HepG2 (cell line): ENCODE results near the gene GALNT10. TPM values are rescaled to one million over a fixed set of nuclear protein-coding genes. Genes with fewer than 3 reads are reported as not detected.

Experiments used
- ATAC-seq: fragments of 200-7000 bp; cut with Tn5 transposase; 3 replicates; pipeline ENCODE4 v1.9.1; 2020; ENCODE audit warnings: mild to moderate bottlenecking, moderate library complexity
- BruUV-seq: library from RNA; stranded (reverse); fragments of 400-500 nt; replicated peaks from 2 replicates; lab custom pipeline; 2021; lab: Mats Ljungman, UMichigan
- CTCF ChIA-PET: fragments of 300-600 bp; formaldehyde crosslinking; extraction: SDS; loops from one replicate; lab custom pipeline; 2021; ENCODE audit warnings: low total read pairs, inconsistent platforms, low intra/inter-chr PET ratio; lab: Yijun Ruan, JAX
- POLR2A ChIA-PET: fragments of 350-600 bp; sonication (Branson Sonifier 250); formaldehyde crosslinking; loops from one replicate; lab custom pipeline; 2020; ENCODE audit warnings: antibody characterized with exemption, inconsistent platforms; lab: Yijun Ruan, JAX
- DNase-seq: peaks from one replicate; pipeline ENCODE4 v3.0.0-alpha.2; 2015; ENCODE audit warnings: low spot score
- FAIRE-seq: peaks from 3 replicates; lab custom pipeline; 2011; peaks lifted over from hg19 to GRCh38; lab: Jason Lieb, UNC
- H2AFZ ChIP-seq: one replicate; pipeline ENCODE4 v1.6.1; 2011; ENCODE audit warnings: low read length, inconsistent platforms
- H3K27ac ChIP-seq: fragments of 300-600 bp; 3 replicates; pipeline ENCODE4 v1.8.0; 2011; ENCODE audit warnings: mixed run types, mild to moderate bottlenecking, mixed read lengths, low read length, inconsistent platforms; ENCODE audit not compliant: insufficient read depth; ENCODE audit errors: extremely low read length
- H3K27me3 ChIP-seq, 2 experiments: fragments of 200-600 bp in 1 of 2; 2 replicates in 1 of 2; 3 replicates in 1 of 2; pipeline versions ENCODE4 v1.6.0 to v1.8.0; 2011; ENCODE audit warnings: low read length in 2 of 2, mild to moderate bottlenecking in 2 of 2, moderate library complexity in 2 of 2, inconsistent platforms in 1 of 2; ENCODE audit not compliant: insufficient read depth in 2 of 2, control insufficient read depth in 1 of 2
- H3K36me3 ChIP-seq, 2 experiments: fragments of 200-600 bp in 1 of 2; replicated peaks in 1 of 2; 2 replicates in 1 of 2; 3 replicates in 1 of 2; pipeline versions ENCODE4 v1.5.1 to v1.8.0; 2011; ENCODE audit warnings: low read length in 2 of 2, inconsistent platforms in 1 of 2; ENCODE audit not compliant: insufficient read depth in 2 of 2, control insufficient read depth in 1 of 2
- H3K4me1 ChIP-seq: 2 replicates; pipeline ENCODE4 v1.5.1; 2012; ENCODE audit warnings: low read length, inconsistent platforms; ENCODE audit not compliant: insufficient read depth
- H3K4me2 ChIP-seq: 2 replicates; pipeline ENCODE4 v1.6.0; 2011; ENCODE audit warnings: low read depth, low read length, inconsistent platforms
- H3K4me3 ChIP-seq, 3 experiments: fragments of 200-600 bp in 1 of 3; sonication (generic), shearing (Covaris generic) in 1 of 3; replicated peaks in 1 of 3; 2 replicates each; pipeline ENCODE4 v1.5.1; 2011 to 2016; ENCODE audit warnings: low read length in 3 of 3, inconsistent platforms in 2 of 3, low read depth in 2 of 3, mild to moderate bottlenecking in 2 of 3, control low read depth in 1 of 3, mixed read lengths in 1 of 3; ENCODE audit not compliant: insufficient read depth in 1 of 3
- H3K79me2 ChIP-seq: one replicate; pipeline ENCODE4 v1.6.1; 2011; ENCODE audit warnings: low read length, inconsistent platforms; ENCODE audit not compliant: insufficient read depth
- H3K9ac ChIP-seq: 2 replicates; pipeline ENCODE4 v1.6.0; 2011; ENCODE audit warnings: mild to moderate bottlenecking, low read depth, low read length, inconsistent platforms; ENCODE audit not compliant: insufficient read depth
- H3K9me3 ChIP-seq: 2 replicates; pipeline ENCODE4 v1.5.1; 2012; ENCODE audit warnings: mild to moderate bottlenecking, low read length
- H4K20me1 ChIP-seq: 2 replicates; pipeline ENCODE4 v1.6.0; 2011; ENCODE audit warnings: inconsistent platforms, mild to moderate bottlenecking, low read length, moderate library complexity; ENCODE audit not compliant: insufficient read depth
- ATF7 ChIP-seq, 2 experiments: fragments of 450-650 bp in 1 of 2; sonication (generic) in 1 of 2; formaldehyde crosslinking in 1 of 2; IDR thresholded peaks; 2 replicates each; pipeline versions ENCODE4 v1.4.0 to v1.6.1; 2016 to 2020; ENCODE audit warnings: antibody characterized with exemption in 1 of 2, mild to moderate bottlenecking in 1 of 2, missing genetic modification reagents in 1 of 2
- EZH2 ChIP-seq: conservative IDR thresholded peaks from 2 replicates; pipeline ENCODE4 v1.6.1; 2012; ENCODE audit warnings: mild to moderate bottlenecking, low read depth, low read length, moderate library complexity
- HNRNPLL ChIP-seq: fragments of 200-400 bp; formaldehyde crosslinking; IDR thresholded peaks from 2 replicates; pipeline ENCODE4 v1.6.1; 2017; ENCODE audit warnings: mild to moderate bottlenecking, low read depth, low read length; ENCODE audit not compliant: poor library complexity, severe bottlenecking
- NONO ChIP-seq, 2 experiments: fragments of 450-650 bp in 1 of 2; sonication (generic) in 1 of 2; formaldehyde crosslinking in 1 of 2; IDR thresholded peaks in 1 of 2; conservative IDR thresholded peaks in 1 of 2; 2 replicates each; pipeline versions ENCODE4 v1.6.1 to v1.8.0; 2017 to 2022; ENCODE audit warnings: mild to moderate bottlenecking in 1 of 2, missing genetic modification reagents in 1 of 2, moderate library complexity in 1 of 2
- NR2C2 ChIP-seq: sonication (generic); formaldehyde crosslinking; IDR thresholded peaks from 2 replicates; pipeline ENCODE4 v1.4.0; 2020; ENCODE audit warnings: missing genetic modification reagents, mild to moderate bottlenecking, moderate library complexity, borderline replicate concordance
- ONECUT2 ChIP-seq: sonication (generic); formaldehyde crosslinking; IDR thresholded peaks from 2 replicates; pipeline ENCODE4 v1.4.0; 2020; ENCODE audit warnings: missing genetic modification reagents
- PHF21A ChIP-seq: sonication (generic); formaldehyde crosslinking; IDR thresholded peaks from 2 replicates; pipeline ENCODE4 v1.5.0; 2020; ENCODE audit warnings: mild to moderate bottlenecking, missing genetic modification reagents
- POLR2A ChIP-seq, 2 experiments: IDR thresholded peaks; 2 replicates each; pipeline ENCODE4 v1.6.1; 2011; ENCODE audit warnings: low read depth in 2 of 2, low read length in 2 of 2, mild to moderate bottlenecking in 1 of 2, moderate library complexity in 1 of 2; ENCODE audit not compliant: insufficient read depth in 1 of 2
- SRF ChIP-seq: IDR thresholded peaks from 2 replicates; pipeline ENCODE4 v1.6.1; 2011; ENCODE audit warnings: mild to moderate bottlenecking, low read depth, low read length, moderate library complexity
- SRSF1 ChIP-seq: fragments of 200-400 bp; formaldehyde crosslinking; optimal IDR thresholded peaks from 2 replicates; pipeline ENCODE3; 2017; ENCODE audit warnings: mild to moderate bottlenecking, low read depth, low read length, moderate library complexity
- TEAD3 ChIP-seq: optimal IDR thresholded peaks from 2 replicates; pipeline ENCODE3; 2016; ENCODE audit warnings: borderline replicate concordance
- ZNF44 ChIP-seq: sonication (generic); formaldehyde crosslinking; IDR thresholded peaks from 2 replicates; pipeline ENCODE4 v1.5.1; 2020; ENCODE audit warnings: mild to moderate bottlenecking, missing genetic modification reagents
- ZNF567 ChIP-seq: sonication (generic); formaldehyde crosslinking; IDR thresholded peaks from 2 replicates; pipeline ENCODE4 v1.8.1; 2023; ENCODE audit warnings: mild to moderate bottlenecking, missing genetic modification reagents, borderline replicate concordance
- ZNF570 ChIP-seq: sonication (generic); formaldehyde crosslinking; IDR thresholded peaks from 2 replicates; pipeline ENCODE4 v1.4.0; 2020; ENCODE audit warnings: mild to moderate bottlenecking, missing genetic modification reagents, borderline replicate concordance
- ZNF850 ChIP-seq: sonication (generic); formaldehyde crosslinking; conservative IDR thresholded peaks from 2 replicates; pipeline ENCODE4 v1.9.0; 2021; ENCODE audit warnings: mild to moderate bottlenecking, missing genetic modification reagents
- WGBS: methylation state at CpG from one replicate; pipeline ENCODE4 v1.1.6; 2017; ENCODE audit warnings: low lambda C conversion rate; 5-methylcytosine and 5-hydroxymethylcytosine counted together
- in situ Hi-C: cut with HindIII; loops from 2 replicates; pipeline ENCODE4 v1.10.0; 2017; ENCODE audit warnings: low pct_unique_long_range_greater_than_20kb; ENCODE audit not compliant: extremely low pct_ligation_motif_present
- intact Hi-C: fragments of 100-400 bp; cut with micrococcal nuclease; formaldehyde crosslinking; loops from one replicate; pipeline ENCODE4 v1.10.0; 2022; ENCODE audit not compliant: unreplicated experiment
- polyA plus RNA-seq, 8 experiments: library from polyadenylated mRNA; depleted of rRNA in 3 of 8; stranded (reverse) in 7 of 8; unstranded in 1 of 8; fragments of >200 nt; fragmentation: Illumina TruSeq in 4 of 8; extraction: Trizol in 4 of 8; gene quantifications; 2 replicates each; pipeline versions ENCODE4 v1.2.1 to v1.2.3, GENCODE V29; 2011 to 2016; ENCODE audit warnings: low read depth in 4 of 8, missing spikeins in 1 of 8, mixed read lengths in 1 of 8; ENCODE audit not compliant: insufficient read depth in 1 of 8
- total RNA-seq, 5 experiments: library from RNA; depleted of rRNA; stranded (reverse); fragments of >200 nt; fragmentation: Illumina TruSeq; extraction: Trizol; gene quantifications; 2 replicates each; pipeline ENCODE4 v1.2.3, GENCODE V29; 2016; ENCODE audit warnings: low read depth in 1 of 5
- TF ChIP-seq, protein P1 (sequence below): sonication (generic); formaldehyde crosslinking; IDR thresholded peaks from 2 replicates; pipeline ENCODE4 v1.5.1; 2020; ENCODE audit warnings: missing genetic modification reagents, mild to moderate bottlenecking, borderline replicate concordance
- TF ChIP-seq, protein P2 (sequence below): sonication (generic); formaldehyde crosslinking; IDR thresholded peaks from 2 replicates; pipeline ENCODE4 v1.4.0; 2020; ENCODE audit warnings: missing genetic modification reagents, low read depth, mild to moderate bottlenecking, borderline replicate concordance
- TF ChIP-seq, protein P3 (sequence below): sonication (generic); formaldehyde crosslinking; IDR thresholded peaks from 2 replicates; pipeline ENCODE4 v1.5.0; 2020; ENCODE audit warnings: missing genetic modification reagents

Gene GALNT10
- total and polyA plus RNA-seq, 2 of the 13 experiments (the other 11 are each of a cell fraction or from before 2014, with no cell fraction given): 8.1 to 11.2 TPM

DNA sequence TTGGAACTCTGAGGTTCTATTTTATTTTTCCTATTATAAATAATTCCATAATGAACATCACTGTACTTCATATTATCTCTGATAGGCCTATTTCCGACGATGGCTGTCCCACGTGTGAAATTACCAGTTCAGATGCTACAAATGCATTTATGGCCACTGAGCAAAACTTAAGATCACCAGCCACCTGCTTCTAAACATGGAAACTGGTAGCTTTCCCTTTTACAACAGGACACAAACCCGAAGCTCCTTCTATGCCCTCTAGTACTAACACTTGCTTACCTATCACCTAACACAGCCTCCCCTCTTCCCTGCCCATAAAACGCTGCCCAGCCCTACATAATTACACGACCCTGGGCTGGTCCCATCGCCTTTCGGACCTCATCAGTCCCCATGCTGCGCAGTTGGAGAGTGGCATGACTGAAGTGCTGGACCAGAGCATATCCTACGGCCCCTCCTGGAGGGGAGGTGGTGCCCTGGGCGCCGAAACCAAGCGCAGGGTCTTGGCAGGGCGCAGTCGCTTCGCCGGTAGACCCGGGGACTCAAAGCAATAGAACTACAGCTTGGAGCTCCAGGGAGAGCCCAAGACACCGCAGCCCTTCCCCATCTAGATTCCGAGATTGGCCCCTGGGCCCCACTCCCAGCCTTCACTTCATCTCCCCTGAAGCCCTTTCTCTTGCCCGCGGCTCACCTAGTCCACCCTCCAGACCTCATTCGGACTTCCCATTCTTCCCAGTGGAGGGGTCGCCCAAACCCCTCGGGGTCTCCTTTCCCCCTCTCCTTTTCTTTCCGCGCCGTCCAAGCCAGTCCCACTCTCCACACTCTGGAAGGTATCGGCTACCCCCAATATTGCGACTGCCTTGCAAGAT is 254.3 kb downstream of the GALNT10 start (continued):
- TF ChIP-seq, protein P1, sequence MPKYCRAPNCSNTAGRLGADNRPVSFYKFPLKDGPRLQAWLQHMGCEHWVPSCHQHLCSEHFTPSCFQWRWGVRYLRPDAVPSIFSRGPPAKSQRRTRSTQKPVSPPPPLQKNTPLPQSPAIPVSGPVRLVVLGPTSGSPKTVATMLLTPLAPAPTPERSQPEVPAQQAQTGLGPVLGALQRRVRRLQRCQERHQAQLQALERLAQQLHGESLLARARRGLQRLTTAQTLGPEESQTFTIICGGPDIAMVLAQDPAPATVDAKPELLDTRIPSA (CRISPR knock-in tag): peak; percentile 22; the same call in 1 of the 2 replicates
- TF ChIP-seq NONO (IDR thresholded peaks at IDR 0.05) (no peak), NONO (CRISPR knock-in tag; conservative IDR thresholded peaks at IDR 0.05) (0 out of 2 replicates have a peak, but pooled peaks have one; percentile 3), SRF (no peak), ATF7 (IDR thresholded peaks at IDR 0.05) (no peak), ATF7 (CRISPR knock-in tag; IDR thresholded peaks at IDR 0.05) (0 out of 2 replicates have a peak, but pooled peaks have one; percentile 5)

DNA sequence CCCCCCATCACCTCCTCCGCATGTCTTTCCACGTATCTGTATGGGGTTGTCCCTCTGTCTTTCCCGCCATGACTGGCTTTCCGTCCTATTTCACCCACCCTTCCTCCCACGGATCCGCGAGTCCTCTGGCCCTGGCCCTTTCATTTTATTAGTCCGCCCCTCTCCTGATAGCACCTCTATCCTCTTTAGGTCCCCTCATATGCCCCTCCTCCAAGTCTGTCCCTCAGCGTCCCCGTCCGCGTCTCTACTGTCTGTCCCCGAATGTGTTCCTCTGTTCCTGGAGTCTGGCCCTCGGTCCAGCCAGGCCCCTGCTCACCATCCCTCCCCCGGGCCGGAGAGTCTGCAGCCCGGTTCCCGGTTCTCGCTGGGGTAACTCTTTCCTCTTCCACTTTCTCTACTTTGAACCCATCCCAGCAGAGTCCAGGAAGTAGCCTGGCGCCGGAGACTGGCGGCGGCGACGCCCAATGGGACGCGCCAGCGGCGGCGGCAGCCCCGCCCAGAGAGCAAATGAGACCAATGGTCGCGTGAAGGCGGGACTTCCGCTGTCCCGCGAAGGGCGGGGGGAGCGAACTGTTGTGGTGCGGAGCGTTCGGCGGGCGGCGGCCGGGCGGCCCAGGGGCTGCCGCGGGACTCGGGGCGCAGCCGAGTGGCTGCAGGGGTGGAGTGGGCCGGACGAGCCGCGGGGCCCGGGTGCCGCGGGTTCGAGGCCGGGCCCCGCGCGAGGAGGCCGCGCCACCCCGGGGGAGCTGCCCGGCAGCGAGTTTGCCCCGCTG is 255.1 kb downstream of the GALNT10 start, which contains the start of gene SAP30L:
TSS of gene SAP30L (plus strand) at position 576 of the 773 bp plus-strand sequence. CDS start 608 bp downstream, outside the sequence.
- BruUV-seq: no TSS peak
- Histone ChIP-seq H3K9me3 (no peaks in the 10 kb centered on the region), H4K20me1 (peaks cover 11% of the 10 kb centered on the region), H3K4me2 (peak within 1 kb of the TSS; percentile 97), H3K4me3 (peak within 1 kb of the TSS; percentile 81 to 97 (median 94)), H3K9ac (peak within 1 kb of the TSS; percentile 78), H3K79me2 (peaks cover 23% of the 10 kb centered on the region), H2AFZ (peak within 1 kb of the TSS; percentile 6), H3K27me3 (no peaks in the 10 kb centered on the region), H3K36me3 (peaks cover 0 to 14% of the 10 kb centered on the region in 2 experiments; a peak in 4 of 5 replicates), H3K4me1 (peaks cover 34% of the 10 kb centered on the region), H3K27ac (peak within 1 kb of the TSS; percentile 72)
- in situ Hi-C loops: no loop called here
- DNase-seq (peak; percentile 89), ATAC-seq (peak; percentile 93), FAIRE-seq (no peak)
- intact Hi-C loops: loop anchor here (1.0 to 2.0 kb wide), 2 partner anchors 20 to 23 kb away; no protein-coding TSS in a partner anchor
- under 1% methylated on average over 32 of the region's 70 CpGs for WGBS
- ChIA-PET POLR2A (interaction anchor here (1.4 kb wide), 1 partner anchor 255 kb away, joined by 5 read pairs; the partner anchor contains the start of gene GALNT10), CTCF (no interaction called here)
- no peak for TF ChIP-seq ZNF570
- peak; percentile 20 for TF ChIP-seq TEAD3 (CRISPR knock-in tag)
- TF ChIP-seq, protein P2, sequence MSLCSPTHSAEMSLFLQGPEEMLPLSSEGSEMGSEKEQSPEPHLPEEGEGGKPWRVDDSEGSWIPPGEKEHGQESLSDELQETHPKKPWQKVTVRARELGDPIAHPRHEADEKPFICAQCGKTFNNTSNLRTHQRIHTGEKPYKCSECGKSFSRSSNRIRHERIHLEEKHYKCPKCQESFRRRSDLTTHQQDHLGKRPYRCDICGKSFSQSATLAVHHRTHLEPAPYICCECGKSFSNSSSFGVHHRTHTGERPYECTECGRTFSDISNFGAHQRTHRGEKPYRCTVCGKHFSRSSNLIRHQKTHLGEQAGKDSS (CRISPR knock-in tag): no peak
- no peak for TF ChIP-seq ZNF44 (CRISPR knock-in tag)
- TF ChIP-seq SRSF1: peak; percentile 33
- TF ChIP-seq PHF21A (CRISPR knock-in tag): peak; percentile 86
- peak; percentile 71 to 82 for TF ChIP-seq POLR2A (IDR thresholded peaks at IDR 0.05; ENCODE audit: insufficient read depth in 1 of 2, low read depth in 2 of 2, low read length in 2 of 2)
- TF ChIP-seq ONECUT2 (CRISPR knock-in tag): no peak
- TF ChIP-seq, protein P3, sequence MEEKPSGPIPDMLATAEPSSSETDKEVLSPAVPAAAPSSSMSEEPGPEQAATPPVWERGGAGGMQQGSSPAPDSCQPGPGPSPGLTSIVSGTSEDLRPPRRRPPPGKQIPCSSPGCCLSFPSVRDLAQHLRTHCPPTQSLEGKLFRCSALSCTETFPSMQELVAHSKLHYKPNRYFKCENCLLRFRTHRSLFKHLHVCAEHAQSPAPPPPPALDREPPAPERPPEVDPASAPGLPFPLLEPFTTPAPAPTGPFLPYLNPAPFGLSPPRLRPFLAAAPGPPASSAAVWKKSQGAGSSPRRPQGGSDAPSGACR (CRISPR knock-in tag): peak; percentile 45; the same call in 1 of the 2 replicates
- no peak for TF ChIP-seq ZNF850 (CRISPR knock-in tag)
- no peak for TF ChIP-seq EZH2
- TF ChIP-seq HNRNPLL: peak; percentile 64
- peak; percentile 50; the same call in 1 of the 2 replicates for TF ChIP-seq NR2C2 (CRISPR knock-in tag)
- peak; percentile 55; the same call in 1 of the 2 replicates for TF ChIP-seq ZNF567 (CRISPR knock-in tag)
